Ishikawa (cell line): ENCODE results near the gene ASB5.

Source experiments
- CEBPB ChIP-seq: IDR thresholded peaks from 2 replicates; pipeline ENCODE4 v1.6.1; 2012
- CREB1 ChIP-seq: IDR thresholded peaks from 2 replicates; pipeline ENCODE4 v1.6.1; 2012; ENCODE audit warnings: low read depth
- EP300 ChIP-seq: IDR thresholded peaks from 2 replicates; pipeline ENCODE4 v1.6.1; 2012; ENCODE audit warnings: borderline replicate concordance
- MAX ChIP-seq: IDR thresholded peaks from 2 replicates; pipeline ENCODE4 v1.6.1; 2012
- RAD21 ChIP-seq: IDR thresholded peaks from 2 replicates; pipeline ENCODE4 v1.6.1; 2012; ENCODE audit warnings: low read depth
- TAF1 ChIP-seq: IDR thresholded peaks from 2 replicates; pipeline ENCODE4 v1.6.1; 2012; ENCODE audit warnings: low read depth, mild to moderate bottlenecking
- TEAD4 ChIP-seq: IDR thresholded peaks from 2 replicates; pipeline ENCODE4 v1.6.1; 2012
- USF1 ChIP-seq: IDR thresholded peaks from 2 replicates; pipeline ENCODE4 v1.6.1; 2012
- YY1 ChIP-seq: IDR thresholded peaks from 2 replicates; pipeline ENCODE4 v1.6.1; 2012; ENCODE audit warnings: low read depth
- ZBTB7A ChIP-seq: IDR thresholded peaks from 2 replicates; pipeline ENCODE4 v1.6.1; 2012; ENCODE audit warnings: low read depth
- TF ChIP-seq, protein P1 (sequence below): IDR thresholded peaks from 2 replicates; pipeline ENCODE4 v1.6.1; 2012; ENCODE audit warnings: low read depth, mild to moderate bottlenecking

- TF ChIP-seq EP300, result no peak
- TF ChIP-seq RAD21, result no peak
- TF ChIP-seq ZBTB7A, result no peak
- no peak for TF ChIP-seq YY1
- TF ChIP-seq MAX, result no peak
- no peak for TF ChIP-seq CREB1
- TF ChIP-seq TEAD4, result no peak
- TF ChIP-seq, protein P1, sequence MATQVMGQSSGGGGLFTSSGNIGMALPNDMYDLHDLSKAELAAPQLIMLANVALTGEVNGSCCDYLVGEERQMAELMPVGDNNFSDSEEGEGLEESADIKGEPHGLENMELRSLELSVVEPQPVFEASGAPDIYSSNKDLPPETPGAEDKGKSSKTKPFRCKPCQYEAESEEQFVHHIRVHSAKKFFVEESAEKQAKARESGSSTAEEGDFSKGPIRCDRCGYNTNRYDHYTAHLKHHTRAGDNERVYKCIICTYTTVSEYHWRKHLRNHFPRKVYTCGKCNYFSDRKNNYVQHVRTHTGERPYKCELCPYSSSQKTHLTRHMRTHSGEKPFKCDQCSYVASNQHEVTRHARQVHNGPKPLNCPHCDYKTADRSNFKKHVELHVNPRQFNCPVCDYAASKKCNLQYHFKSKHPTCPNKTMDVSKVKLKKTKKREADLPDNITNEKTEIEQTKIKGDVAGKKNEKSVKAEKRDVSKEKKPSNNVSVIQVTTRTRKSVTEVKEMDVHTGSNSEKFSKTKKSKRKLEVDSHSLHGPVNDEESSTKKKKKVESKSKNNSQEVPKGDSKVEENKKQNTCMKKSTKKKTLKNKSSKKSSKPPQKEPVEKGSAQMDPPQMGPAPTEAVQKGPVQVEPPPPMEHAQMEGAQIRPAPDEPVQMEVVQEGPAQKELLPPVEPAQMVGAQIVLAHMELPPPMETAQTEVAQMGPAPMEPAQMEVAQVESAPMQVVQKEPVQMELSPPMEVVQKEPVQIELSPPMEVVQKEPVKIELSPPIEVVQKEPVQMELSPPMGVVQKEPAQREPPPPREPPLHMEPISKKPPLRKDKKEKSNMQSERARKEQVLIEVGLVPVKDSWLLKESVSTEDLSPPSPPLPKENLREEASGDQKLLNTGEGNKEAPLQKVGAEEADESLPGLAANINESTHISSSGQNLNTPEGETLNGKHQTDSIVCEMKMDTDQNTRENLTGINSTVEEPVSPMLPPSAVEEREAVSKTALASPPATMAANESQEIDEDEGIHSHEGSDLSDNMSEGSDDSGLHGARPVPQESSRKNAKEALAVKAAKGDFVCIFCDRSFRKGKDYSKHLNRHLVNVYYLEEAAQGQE, result no peak
- no peak for TF ChIP-seq TAF1
- TF ChIP-seq USF1, result no peak
- no peak for TF ChIP-seq CEBPB
These were observed 39.4 kb upstream of the ASB5 start for GRCh38 chr4:176308441-176308840.
